Large intestine (tissue), 3 donors: ENCODE measurements around the gene NMRAL1. TPM values are rescaled to one million over a fixed set of nuclear protein-coding genes. Genes with fewer than 3 reads are reported as not detected.

Source experiments
- DNase-seq, 2 donors: peaks; one replicate each; pipeline versions ENCODE4 v3.0.0 to v3.0.0-alpha.2; 2013
- H3K27ac ChIP-seq: one replicate; pipeline ENCODE4 v1.5.1; 2013; ENCODE audit warnings: low read length
- H3K27me3 ChIP-seq: 2 replicates; pipeline ENCODE4 v1.6.1; 2013; ENCODE audit warnings: low read length; ENCODE audit not compliant: control insufficient read depth, insufficient read depth
- H3K36me3 ChIP-seq: 2 replicates; pipeline ENCODE4 v1.6.1; 2013; ENCODE audit warnings: low read length; ENCODE audit not compliant: control insufficient read depth, insufficient read depth
- H3K4me1 ChIP-seq: one replicate; pipeline ENCODE4 v1.6.1; 2013; ENCODE audit warnings: low read length; ENCODE audit not compliant: control insufficient read depth, insufficient read depth
- H3K4me3 ChIP-seq: one replicate; pipeline ENCODE4 v1.5.1; 2013; ENCODE audit warnings: low read length
- H3K9me3 ChIP-seq: one replicate; pipeline ENCODE4 v1.6.1; 2013; ENCODE audit warnings: mild to moderate bottlenecking, low read depth, low read length, moderate library complexity; ENCODE audit not compliant: control insufficient read depth
- WGBS: methylation state at CpG from one replicate; pipeline ENCODE4 v1.1.5; 2013; ENCODE audit warnings: low lambda C conversion rate; ENCODE audit not compliant: insufficient coverage; 5-methylcytosine and 5-hydroxymethylcytosine counted together
- polyA plus RNA-seq: library from polyadenylated mRNA; unstranded; fragments of 120-200 nt; gene quantifications from one replicate; pipeline ENCODE4 v1.2.1, GENCODE V29; 2013

Gene NMRAL1
- polyA plus RNA-seq, 1 donor: 37.7 TPM

GRCh38 chr16:4488499-4488967, 14.1 kb upstream of the NMRAL1 start:
- H3K36me3 ChIP-seq: peaks cover 28% of the 10 kb centered on the region
- H3K4me1 ChIP-seq: no peaks in the 10 kb centered on the region
- H3K4me3 ChIP-seq: no peak overlapping the region
- no peaks in the 10 kb centered on the region for H3K27me3 ChIP-seq
- no CpG with 5 or more reads among the region's 1 CpG for WGBS
- no peak overlapping the region for H3K27ac ChIP-seq
- no peaks in the 10 kb centered on the region for H3K9me3 ChIP-seq
- no peak for DNase-seq

- no peaks in the 10 kb centered on the region for H3K27me3 ChIP-seq
- no peaks in the 10 kb centered on the region for H3K9me3 ChIP-seq
- no peak overlapping the region for H3K27ac ChIP-seq
- DNase-seq: no peak
- H3K36me3 ChIP-seq: peaks cover 23% of the 10 kb centered on the region
- H3K4me1 ChIP-seq: no peaks in the 10 kb centered on the region
- H3K4me3 ChIP-seq: no peak overlapping the region
- WGBS: no CpG with 5 or more reads among the region's 5 CpGs
These were observed 13.6 kb upstream of the NMRAL1 start for GRCh38 chr16:4487955-4488498.

DNA sequence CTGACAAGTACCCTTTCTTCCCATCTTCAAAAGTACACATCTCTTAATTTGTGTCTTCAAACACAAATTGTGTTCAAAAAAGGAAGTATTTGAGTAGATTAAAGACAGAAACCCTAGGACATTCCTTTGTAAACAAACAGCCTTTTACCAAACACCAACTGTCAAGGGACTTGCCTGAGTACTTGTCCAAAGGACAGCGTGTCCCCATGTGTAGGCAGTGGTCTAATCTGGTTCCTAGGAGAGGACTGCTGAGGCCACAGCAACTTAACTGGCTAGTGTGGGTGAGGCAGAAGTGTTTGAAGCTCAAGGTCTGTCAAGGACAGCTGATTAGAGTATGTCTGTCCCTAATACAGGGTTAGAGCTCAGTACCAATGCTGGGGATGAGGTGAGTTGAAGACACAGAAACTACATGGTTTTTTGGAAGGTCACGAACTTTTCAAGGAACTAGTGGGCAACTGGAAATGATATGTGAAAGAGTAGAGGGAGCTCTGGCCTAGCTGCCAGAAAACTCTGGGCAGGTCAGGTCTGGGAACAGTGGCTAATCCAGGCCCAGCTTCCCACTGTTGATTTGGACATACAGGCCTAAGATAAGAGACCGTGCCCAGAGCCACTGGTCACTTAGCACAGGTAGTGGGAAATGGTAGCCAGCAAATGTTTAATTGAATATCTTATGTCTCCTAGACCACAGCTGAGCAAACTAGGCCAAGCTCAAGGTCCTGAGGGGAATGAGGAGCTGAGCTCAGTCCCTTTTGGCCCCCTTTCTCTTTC, 11.9 kb upstream of the NMRAL1 start:
- no peaks in the 10 kb centered on the region for H3K9me3 ChIP-seq
- H3K36me3 ChIP-seq: peaks cover 20% of the 10 kb centered on the region
- no peak for DNase-seq
- H3K27ac ChIP-seq: no peak overlapping the region
- WGBS: no CpG with 5 or more reads among the region's 3 CpGs
- H3K4me1 ChIP-seq: no peaks in the 10 kb centered on the region
- H3K27me3 ChIP-seq: no peaks in the 10 kb centered on the region
- no peak overlapping the region for H3K4me3 ChIP-seq

DNA sequence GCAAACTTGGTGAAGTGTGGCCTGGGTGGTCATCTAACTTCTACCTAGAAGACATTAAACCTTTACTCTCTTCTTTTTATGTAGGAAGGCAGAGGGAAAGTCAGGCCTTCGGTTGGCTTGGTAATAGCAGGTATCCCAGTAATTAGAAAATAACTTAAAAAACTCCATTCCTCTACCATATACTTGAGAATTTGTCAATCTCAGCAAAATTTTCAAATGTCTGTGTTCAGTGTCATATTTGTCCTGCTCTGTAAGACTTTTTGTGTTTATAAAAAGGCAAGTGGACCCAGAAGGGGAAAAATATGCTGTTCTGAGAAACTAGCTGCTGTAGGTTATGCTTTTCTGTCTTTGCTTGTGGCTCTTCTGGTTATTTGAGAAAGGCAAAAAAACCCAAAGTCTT, 7.5 kb upstream of the NMRAL1 start:
- H3K9me3 ChIP-seq: no peaks in the 10 kb centered on the region
- no peak for DNase-seq
- H3K27ac ChIP-seq: no peak overlapping the region
- no peak overlapping the region for H3K4me3 ChIP-seq
- H3K27me3 ChIP-seq: no peaks in the 10 kb centered on the region
- peaks cover 7% of the 10 kb centered on the region for H3K36me3 ChIP-seq
- no peaks in the 10 kb centered on the region for H3K4me1 ChIP-seq
- no CpG with 5 or more reads among the region's 1 CpG for WGBS

GRCh38 chr16:4481526-4481925, 7.1 kb upstream of the NMRAL1 start:
- Histone ChIP-seq H3K9me3 (no peaks in the 10 kb centered on the region), H3K4me3 (no peak overlapping the region), H3K27me3 (no peaks in the 10 kb centered on the region), H3K27ac (no peak overlapping the region), H3K36me3 (peaks cover 7% of the 10 kb centered on the region), H3K4me1 (no peaks in the 10 kb centered on the region)
- 39% methylated on average over 2 of the region's 2 CpGs for WGBS
- no peak for DNase-seq

DNA sequence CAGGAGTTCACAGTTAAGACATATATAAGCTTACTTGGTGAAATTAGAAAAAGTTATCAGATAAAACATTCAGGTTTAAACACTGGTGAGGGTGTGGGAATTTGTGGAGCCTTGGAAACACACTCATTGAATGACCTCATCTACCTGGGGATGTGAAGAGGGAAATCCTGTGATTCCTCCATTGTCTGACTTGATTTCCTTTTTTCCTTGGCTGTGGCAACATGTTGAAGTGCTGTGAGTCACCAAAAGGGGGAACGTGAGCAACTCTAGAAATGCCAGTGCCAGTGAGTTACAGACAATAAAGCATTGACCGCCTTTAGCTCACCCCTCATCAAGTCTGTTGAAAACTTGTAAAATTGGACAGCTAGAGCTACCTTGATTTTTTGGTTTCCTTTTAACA, 3.5 kb upstream of the NMRAL1 start:
- Histone ChIP-seq H3K36me3 (no peaks in the 10 kb centered on the region), H3K9me3 (peaks cover 9% of the 10 kb centered on the region), H3K4me1 (peaks cover 4% of the 10 kb centered on the region), H3K27me3 (no peaks in the 10 kb centered on the region), H3K4me3 (no peak overlapping the region), H3K27ac (no peak overlapping the region)
- WGBS: no CpG with 5 or more reads among the region's 2 CpGs
- no peak for DNase-seq

- no CpG with 5 or more reads among the region's 70 CpGs for WGBS
- Histone ChIP-seq H3K4me1 (peaks cover 4% of the 10 kb centered on the region), H3K4me3 (peak within 1 kb of the TSS; percentile 91), H3K9me3 (peaks cover 9% of the 10 kb centered on the region), H3K36me3 (no peaks in the 10 kb centered on the region), H3K27me3 (no peaks in the 10 kb centered on the region), H3K27ac (peak within 1 kb of the TSS; percentile 87)
- DNase-seq: peak; percentile 96
These were observed 1.7 kb upstream of the NMRAL1 start, which contains the start of gene HMOX2 for GRCh38 chr16:4475880-4476788. Gene HMOX2 (plus strand): TSS chr16:4476398. CDS start chr16:4505525, 29,127 bp downstream.

GRCh38 chr16:4472880-4473279, 1.5 kb downstream of the NMRAL1 start:
- Histone ChIP-seq H3K36me3 (peaks cover 10% of the 10 kb centered on the region), H3K27ac (no peak overlapping the region), H3K9me3 (peaks cover 9% of the 10 kb centered on the region), H3K4me1 (peaks cover 4% of the 10 kb centered on the region), H3K27me3 (no peaks in the 10 kb centered on the region), H3K4me3 (no peak overlapping the region)
- no peak for DNase-seq
- no CpG with 5 or more reads among the region's 4 CpGs for WGBS

DNA sequence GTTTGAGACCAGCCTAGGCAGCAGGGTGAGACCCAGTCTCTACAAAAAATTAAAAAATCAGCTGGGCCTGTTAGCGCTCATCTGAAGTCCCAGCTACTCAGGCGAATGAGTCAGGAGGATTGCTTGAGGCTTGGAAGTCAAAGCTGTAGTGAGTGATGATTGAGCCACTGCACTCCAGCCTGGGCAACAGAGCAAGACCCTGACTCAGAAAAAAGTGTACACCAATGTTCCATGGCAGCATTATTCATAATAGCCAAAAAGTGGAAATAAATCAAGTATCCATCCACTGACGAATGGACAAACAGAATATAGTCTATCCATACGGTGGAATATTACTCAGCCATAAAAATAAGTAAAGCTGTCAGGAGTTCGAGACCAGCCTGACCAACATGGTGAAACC, 2.6 kb downstream of the NMRAL1 start:
- DNase-seq: no peak
- H3K4me1 ChIP-seq: peaks cover 4% of the 10 kb centered on the region
- no peaks in the 10 kb centered on the region for H3K27me3 ChIP-seq
- H3K27ac ChIP-seq: no peak overlapping the region
- peaks cover 9% of the 10 kb centered on the region for H3K9me3 ChIP-seq
- 100% methylated on average over 2 of the region's 5 CpGs for WGBS
- H3K36me3 ChIP-seq: peaks cover 13% of the 10 kb centered on the region
- H3K4me3 ChIP-seq: no peak overlapping the region

- Histone ChIP-seq H3K4me1 (no peaks in the 10 kb centered on the region), H3K4me3 (no peak overlapping the region), H3K27ac (no peak overlapping the region), H3K27me3 (no peaks in the 10 kb centered on the region), H3K9me3 (no peaks in the 10 kb centered on the region), H3K36me3 (peaks cover 36% of the 10 kb centered on the region)
- WGBS: no CpG with 5 or more reads among the region's 10 CpGs
- DNase-seq: no peak
These were observed 5.5 kb downstream of the NMRAL1 start for GRCh38 chr16:4468972-4469371.
